ENCODE measurements around the gene PDE4D.
A peak's percentile ranks its signal among the peaks of the same experiment; 100 is the strongest.

DNA sequence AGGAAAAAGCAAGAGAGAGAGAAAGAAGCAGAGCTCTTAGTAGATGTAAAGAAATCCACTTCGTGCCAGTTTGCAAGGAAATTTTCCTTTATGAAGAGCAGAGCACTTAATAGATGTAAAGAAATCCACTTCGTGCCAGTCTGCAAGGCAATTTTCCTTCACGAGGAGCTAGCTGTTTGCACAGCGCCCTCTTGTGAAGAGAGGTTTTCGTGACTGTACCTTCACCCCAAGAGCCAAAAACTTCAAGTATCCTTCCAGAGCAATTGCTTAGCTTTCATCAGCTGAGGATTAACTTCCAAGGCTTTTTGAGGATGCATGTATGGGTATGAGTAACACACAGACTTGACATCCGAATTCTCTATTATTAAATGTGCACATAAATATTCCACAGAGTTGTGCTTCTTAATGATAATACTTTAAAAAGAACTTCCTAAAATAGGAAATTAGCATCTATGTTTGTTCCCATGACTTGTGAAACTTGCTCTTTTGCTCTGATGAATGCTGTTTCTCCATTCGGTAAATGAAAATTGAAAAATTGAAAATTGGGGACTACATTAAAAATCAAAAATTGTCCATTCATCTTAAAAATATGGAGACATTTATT lies 525.6 kb downstream of the PDE4D start:
- TF ChIP-seq, protein P1, sequence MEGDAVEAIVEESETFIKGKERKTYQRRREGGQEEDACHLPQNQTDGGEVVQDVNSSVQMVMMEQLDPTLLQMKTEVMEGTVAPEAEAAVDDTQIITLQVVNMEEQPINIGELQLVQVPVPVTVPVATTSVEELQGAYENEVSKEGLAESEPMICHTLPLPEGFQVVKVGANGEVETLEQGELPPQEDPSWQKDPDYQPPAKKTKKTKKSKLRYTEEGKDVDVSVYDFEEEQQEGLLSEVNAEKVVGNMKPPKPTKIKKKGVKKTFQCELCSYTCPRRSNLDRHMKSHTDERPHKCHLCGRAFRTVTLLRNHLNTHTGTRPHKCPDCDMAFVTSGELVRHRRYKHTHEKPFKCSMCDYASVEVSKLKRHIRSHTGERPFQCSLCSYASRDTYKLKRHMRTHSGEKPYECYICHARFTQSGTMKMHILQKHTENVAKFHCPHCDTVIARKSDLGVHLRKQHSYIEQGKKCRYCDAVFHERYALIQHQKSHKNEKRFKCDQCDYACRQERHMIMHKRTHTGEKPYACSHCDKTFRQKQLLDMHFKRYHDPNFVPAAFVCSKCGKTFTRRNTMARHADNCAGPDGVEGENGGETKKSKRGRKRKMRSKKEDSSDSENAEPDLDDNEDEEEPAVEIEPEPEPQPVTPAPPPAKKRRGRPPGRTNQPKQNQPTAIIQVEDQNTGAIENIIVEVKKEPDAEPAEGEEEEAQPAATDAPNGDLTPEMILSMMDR (conservative IDR thresholded peaks at IDR 0.05 in 1 of 2, IDR thresholded peaks at IDR 0.05 in 1 of 2; ENCODE audit: extremely low read depth in 1 of 2, insufficient read depth in 1 of 2, low read depth in 1 of 2, low read length in 2 of 2), result peak; percentile 78 to 88
- TF ChIP-seq EZH2 (IDR thresholded peaks at IDR 0.05; ENCODE audit: borderline replicate concordance, low read length), result no peak
